ENCODE data around the gene CSTF2T.

DNA sequence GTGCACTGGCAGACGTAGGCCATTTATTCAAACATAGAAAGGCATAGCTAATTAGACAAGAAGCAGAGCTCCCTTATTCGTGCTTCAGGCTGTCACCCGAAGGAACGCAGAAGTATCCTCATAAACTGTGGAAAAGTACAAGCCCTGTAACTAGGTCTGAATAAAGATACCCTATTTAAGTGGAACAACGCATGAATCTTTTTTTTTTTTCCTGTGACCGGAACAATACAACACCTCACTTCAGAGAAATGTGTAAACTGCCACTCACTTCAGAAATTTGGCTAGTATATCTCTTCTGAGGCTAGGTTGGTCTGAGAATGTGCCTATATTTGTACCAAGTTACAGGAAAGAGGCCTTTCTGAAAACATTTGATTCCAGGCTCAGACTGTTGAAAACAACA is 8.0 kb upstream of the CSTF2T start:
- TF ChIP-seq, protein P1, sequence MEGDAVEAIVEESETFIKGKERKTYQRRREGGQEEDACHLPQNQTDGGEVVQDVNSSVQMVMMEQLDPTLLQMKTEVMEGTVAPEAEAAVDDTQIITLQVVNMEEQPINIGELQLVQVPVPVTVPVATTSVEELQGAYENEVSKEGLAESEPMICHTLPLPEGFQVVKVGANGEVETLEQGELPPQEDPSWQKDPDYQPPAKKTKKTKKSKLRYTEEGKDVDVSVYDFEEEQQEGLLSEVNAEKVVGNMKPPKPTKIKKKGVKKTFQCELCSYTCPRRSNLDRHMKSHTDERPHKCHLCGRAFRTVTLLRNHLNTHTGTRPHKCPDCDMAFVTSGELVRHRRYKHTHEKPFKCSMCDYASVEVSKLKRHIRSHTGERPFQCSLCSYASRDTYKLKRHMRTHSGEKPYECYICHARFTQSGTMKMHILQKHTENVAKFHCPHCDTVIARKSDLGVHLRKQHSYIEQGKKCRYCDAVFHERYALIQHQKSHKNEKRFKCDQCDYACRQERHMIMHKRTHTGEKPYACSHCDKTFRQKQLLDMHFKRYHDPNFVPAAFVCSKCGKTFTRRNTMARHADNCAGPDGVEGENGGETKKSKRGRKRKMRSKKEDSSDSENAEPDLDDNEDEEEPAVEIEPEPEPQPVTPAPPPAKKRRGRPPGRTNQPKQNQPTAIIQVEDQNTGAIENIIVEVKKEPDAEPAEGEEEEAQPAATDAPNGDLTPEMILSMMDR (IDR thresholded peaks at IDR 0.05; ENCODE audit: insufficient read depth, low read length, poor library complexity, severe bottlenecking): no peak
- no peak for TF ChIP-seq EZH2phosphoT487 (conservative IDR thresholded peaks at IDR 0.05; ENCODE audit: low read length)
